GM12801 (cell line): Measurements from ENCODE around the gene DCHS2.

Experiments
- CTCF ChIP-seq: IDR thresholded peaks from one replicate; pipeline ENCODE4 v1.5.1; 2011; ENCODE audit warnings: control low read depth; ENCODE audit not compliant: insufficient read length; ENCODE audit errors: extremely low read depth

Gene DCHS2

DNA sequence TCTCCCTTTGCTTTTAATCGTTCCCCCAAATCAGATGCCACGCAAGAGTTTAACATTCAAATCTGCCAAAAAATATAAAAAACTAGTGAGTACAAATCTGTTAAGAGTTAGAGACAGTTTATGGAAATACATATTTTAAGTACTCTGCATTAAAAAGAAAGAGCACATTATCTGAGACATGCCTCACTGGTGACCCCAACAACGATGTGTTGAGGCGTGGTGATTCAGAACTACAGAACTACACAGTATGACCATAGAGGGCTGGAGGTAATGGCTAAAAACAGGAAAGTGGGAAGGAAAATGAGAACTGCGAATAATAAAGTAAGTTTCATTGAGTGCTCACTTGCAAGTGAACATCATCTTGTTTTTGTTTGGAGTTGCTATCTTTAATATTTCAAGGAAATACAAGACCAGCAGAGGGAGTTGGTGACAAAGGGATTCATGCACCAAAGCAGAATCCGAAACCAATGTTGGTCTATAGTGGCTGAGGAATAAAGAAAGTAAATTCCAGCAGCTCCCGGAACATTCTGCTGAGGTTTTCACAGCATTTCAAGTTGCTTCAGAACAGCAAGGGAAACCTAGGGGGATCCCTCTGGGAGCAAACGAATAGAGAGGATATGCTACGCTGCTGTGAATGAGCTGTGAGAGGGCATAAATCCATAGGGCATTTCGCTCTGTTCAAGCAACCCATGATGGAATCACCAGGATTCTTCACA is 92.2 kb downstream of the DCHS2 start:
- no peak for TF ChIP-seq CTCF

GRCh38 chr4:154390324-154390723 is 101.3 kb downstream of the DCHS2 start:
- TF ChIP-seq CTCF = no peak

DNA sequence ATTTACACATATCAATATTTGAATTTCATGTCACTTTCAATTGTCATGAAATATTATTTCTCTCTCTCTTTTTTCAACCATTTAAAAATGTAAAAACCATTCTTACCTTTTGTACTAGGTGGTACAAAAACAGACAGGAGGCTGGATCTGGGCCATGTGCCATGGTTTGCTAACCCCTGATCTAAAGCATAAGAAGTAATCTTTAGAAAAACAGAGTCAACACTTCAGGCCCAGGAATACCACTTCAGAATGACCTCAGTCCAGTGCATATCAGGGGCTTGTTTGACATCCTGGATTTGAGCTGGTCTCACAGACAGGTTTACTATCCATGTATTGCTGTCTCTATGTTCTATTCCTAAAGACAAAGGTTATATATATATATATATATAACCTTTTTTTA is 102.5 kb downstream of the DCHS2 start:
- no peak for TF ChIP-seq CTCF

- TF ChIP-seq CTCF = no peak
Measured at GRCh38 chr4:154384012-154384411, 107.6 kb downstream of the DCHS2 start.

DNA sequence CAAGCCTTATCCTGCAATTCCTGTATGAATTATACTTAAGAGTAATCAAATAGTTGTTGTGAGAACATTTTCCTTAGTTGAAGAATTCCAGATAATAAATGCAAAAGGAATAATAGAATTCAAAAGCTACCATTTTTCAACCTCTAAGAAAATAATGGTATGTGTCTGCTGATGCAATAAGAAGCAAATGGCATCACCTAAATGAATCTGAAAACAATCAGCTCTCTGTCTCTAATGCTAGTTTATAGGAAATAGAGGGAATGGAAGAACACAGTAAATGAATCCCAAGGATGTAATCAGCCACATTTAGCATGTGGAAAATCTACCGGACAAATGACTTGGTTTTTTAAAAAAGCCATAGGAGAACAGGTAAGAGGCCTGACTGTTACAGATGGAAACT is 115.1 kb downstream of the DCHS2 start:
- no peak for TF ChIP-seq CTCF

DNA sequence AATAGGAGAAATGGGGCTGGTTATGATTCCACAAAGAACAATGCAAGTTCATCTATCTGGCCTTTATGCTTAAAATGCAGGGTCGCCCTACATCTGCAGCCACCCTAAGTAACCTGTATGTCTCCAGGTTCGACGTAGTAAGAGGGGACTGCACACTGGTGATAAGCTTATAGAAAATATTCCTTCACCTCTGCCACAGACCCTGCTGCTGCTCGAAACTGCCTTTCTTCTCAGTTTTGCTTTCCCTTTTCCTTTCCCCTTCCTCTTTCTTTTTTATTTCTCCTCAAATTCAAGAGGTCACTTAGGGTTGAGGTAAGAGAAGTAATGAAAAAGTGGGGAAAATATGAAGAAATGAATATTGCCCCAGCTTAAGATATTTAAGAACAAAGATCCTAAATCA is 123.5 kb downstream of the DCHS2 start:
- no peak for TF ChIP-seq CTCF

GRCh38 chr4:154367659-154368058 is 123.9 kb downstream of the DCHS2 start:
- TF ChIP-seq CTCF = no peak
